Measurements from ENCODE around the gene PDE8A. TPM values are rescaled to one million over a fixed set of nuclear protein-coding genes. Genes with fewer than 3 reads are reported as not detected.

PDE8A gene
- total and polyA plus RNA-seq, 2 donors (not counting 1 experiment from before 2014, with no cell fraction given) = 17.4 to 51.1 TPM

DNA sequence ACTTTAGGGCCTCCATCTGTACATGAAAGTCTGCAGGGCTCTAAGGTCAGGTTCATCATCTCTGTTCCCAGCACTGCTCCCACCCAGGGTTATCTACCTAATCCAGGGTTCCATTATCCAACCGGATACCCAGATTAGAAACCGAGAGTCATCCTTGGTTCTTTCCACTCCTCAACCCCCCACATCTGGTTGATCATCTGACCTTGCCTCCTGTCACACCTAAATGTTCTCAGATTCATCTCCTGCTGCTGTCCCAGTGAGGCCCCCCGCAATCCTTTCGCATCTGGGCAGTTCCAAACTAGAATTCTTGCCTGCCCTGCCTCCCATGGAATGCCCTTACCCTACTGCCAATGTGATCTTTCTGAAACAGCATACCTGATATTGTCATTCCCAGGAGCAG is 136.5 kb downstream of the PDE8A start:
- H3K27me3 Mint-ChIP-seq = no peaks in the 10 kb centered on the region
- TF ChIP-seq, protein P1, sequence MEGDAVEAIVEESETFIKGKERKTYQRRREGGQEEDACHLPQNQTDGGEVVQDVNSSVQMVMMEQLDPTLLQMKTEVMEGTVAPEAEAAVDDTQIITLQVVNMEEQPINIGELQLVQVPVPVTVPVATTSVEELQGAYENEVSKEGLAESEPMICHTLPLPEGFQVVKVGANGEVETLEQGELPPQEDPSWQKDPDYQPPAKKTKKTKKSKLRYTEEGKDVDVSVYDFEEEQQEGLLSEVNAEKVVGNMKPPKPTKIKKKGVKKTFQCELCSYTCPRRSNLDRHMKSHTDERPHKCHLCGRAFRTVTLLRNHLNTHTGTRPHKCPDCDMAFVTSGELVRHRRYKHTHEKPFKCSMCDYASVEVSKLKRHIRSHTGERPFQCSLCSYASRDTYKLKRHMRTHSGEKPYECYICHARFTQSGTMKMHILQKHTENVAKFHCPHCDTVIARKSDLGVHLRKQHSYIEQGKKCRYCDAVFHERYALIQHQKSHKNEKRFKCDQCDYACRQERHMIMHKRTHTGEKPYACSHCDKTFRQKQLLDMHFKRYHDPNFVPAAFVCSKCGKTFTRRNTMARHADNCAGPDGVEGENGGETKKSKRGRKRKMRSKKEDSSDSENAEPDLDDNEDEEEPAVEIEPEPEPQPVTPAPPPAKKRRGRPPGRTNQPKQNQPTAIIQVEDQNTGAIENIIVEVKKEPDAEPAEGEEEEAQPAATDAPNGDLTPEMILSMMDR (IDR thresholded peaks at IDR 0.05) = no peak
- TF ChIP-seq EZH2 (IDR thresholded peaks at IDR 0.05; ENCODE audit: borderline replicate concordance, insufficient read depth, low read depth, low read length, poor library complexity, severe bottlenecking) = no peak
- intact Hi-C loops (cut with micrococcal nuclease) = no loop called here
- no peaks in the 10 kb centered on the region for H3K4me1 Mint-ChIP-seq
- H3K27me3 ChIP-seq (replicated peaks in 1 of 4; ENCODE audit: control extremely low read depth in 1 of 4, control insufficient read depth in 3 of 4, insufficient read depth in 4 of 4, low read length in 3 of 4) = no peaks in the 10 kb centered on the region
- H3K79me2 ChIP-seq (ENCODE audit: control insufficient read depth, insufficient read depth, low read length) = no peaks in the 10 kb centered on the region
- no peaks in the 10 kb centered on the region for H3K4me1 ChIP-seq (ENCODE audit: control insufficient read depth in 2 of 2, insufficient read depth in 2 of 2, low read length in 2 of 2)
- H3K4me3 ChIP-seq (ENCODE audit: control extremely low read depth in 1 of 5, extremely low read depth in 1 of 5, insufficient read depth in 1 of 5, low read depth in 2 of 5, low read length in 4 of 5) = no peak overlapping the region
- WGBS (ENCODE audit: insufficient coverage) = 98% methylated on average over 4 of the region's 4 CpGs
- no peak overlapping the region for H3K4me2 ChIP-seq (replicated peaks; ENCODE audit: low read depth, low read length, poor library complexity, severe bottlenecking)
- H3K27ac Mint-ChIP-seq = no peak overlapping the region
- ChIA-PET CTCF (no interaction called here), POLR2A (no interaction called here)
- peaks cover 10 to 40% of the 10 kb centered on the region in 2 experiments for H3K36me3 ChIP-seq (replicated peaks in 1 of 2; ENCODE audit: control extremely low read depth in 1 of 2, control insufficient read depth in 1 of 2, extremely low read depth in 1 of 2, insufficient read depth in 2 of 2, low read length in 1 of 2)
- DNase-seq = no peak
- H3K9me3 Mint-ChIP-seq (ENCODE audit: insufficient read depth) = no peaks in the 10 kb centered on the region
- no peak overlapping the region for H2AFZ ChIP-seq (ENCODE audit: insufficient read depth, low read depth, low read length, poor library complexity, severe bottlenecking)
- H3K9ac ChIP-seq (ENCODE audit: low read length) = no peak overlapping the region
- no peak overlapping the region for H3K27ac ChIP-seq (ENCODE audit: low read length in 2 of 2)
- H4K20me1 ChIP-seq (ENCODE audit: control insufficient read depth, insufficient read depth, low read length, poor library complexity, severe bottlenecking) = no peaks in the 10 kb centered on the region
- ATAC-seq (ENCODE audit: low read depth) = no peak
- no peak overlapping the region for H3K4me3 Mint-ChIP-seq
- no peaks in the 10 kb centered on the region for H3K9me3 ChIP-seq (ENCODE audit: control extremely low read depth in 1 of 3, control insufficient read depth in 2 of 3, insufficient read depth in 1 of 3, low read length in 2 of 3)

- Mint-ChIP-seq H3K27me3 (no peaks in the 10 kb centered on the region), H3K4me1 (no peaks in the 10 kb centered on the region), H3K27ac (no peak overlapping the region), H3K9me3 (ENCODE audit: insufficient read depth) (no peaks in the 10 kb centered on the region), H3K4me3 (no peak overlapping the region)
- intact Hi-C loops (cut with micrococcal nuclease) = no loop called here
- no peaks in the 10 kb centered on the region for H3K27me3 ChIP-seq (replicated peaks in 1 of 4; ENCODE audit: control extremely low read depth in 1 of 4, control insufficient read depth in 3 of 4, insufficient read depth in 4 of 4, low read length in 3 of 4)
- no peak overlapping the region for H3K4me2 ChIP-seq (replicated peaks; ENCODE audit: low read depth, low read length, poor library complexity, severe bottlenecking)
- H3K79me2 ChIP-seq (ENCODE audit: control insufficient read depth, insufficient read depth, low read length) = no peaks in the 10 kb centered on the region
- POLR2A ChIA-PET = no interaction called here
- ATAC-seq (ENCODE audit: low read depth) (no peak), DNase-seq (no peak)
- WGBS (ENCODE audit: insufficient coverage) = 83% methylated on average over 1 of the region's 2 CpGs
- H3K4me3 ChIP-seq (ENCODE audit: control extremely low read depth in 1 of 5, extremely low read depth in 1 of 5, insufficient read depth in 1 of 5, low read depth in 2 of 5, low read length in 4 of 5) = no peak overlapping the region
- no peak overlapping the region for H2AFZ ChIP-seq (ENCODE audit: insufficient read depth, low read depth, low read length, poor library complexity, severe bottlenecking)
- H3K9ac ChIP-seq (ENCODE audit: low read length) = no peak overlapping the region
- H3K36me3 ChIP-seq (replicated peaks in 1 of 2; ENCODE audit: control extremely low read depth in 1 of 2, control insufficient read depth in 1 of 2, extremely low read depth in 1 of 2, insufficient read depth in 2 of 2, low read length in 1 of 2) = peaks cover 10 to 40% of the 10 kb centered on the region in 2 experiments
- no peaks in the 10 kb centered on the region for H3K4me1 ChIP-seq (ENCODE audit: control insufficient read depth in 2 of 2, insufficient read depth in 2 of 2, low read length in 2 of 2)
- TF ChIP-seq, protein P1 (IDR thresholded peaks at IDR 0.05) = no peak
- TF ChIP-seq EZH2 (IDR thresholded peaks at IDR 0.05; ENCODE audit: borderline replicate concordance, insufficient read depth, low read depth, low read length, poor library complexity, severe bottlenecking) = no peak
- H3K9me3 ChIP-seq (ENCODE audit: control extremely low read depth in 1 of 3, control insufficient read depth in 2 of 3, insufficient read depth in 1 of 3, low read length in 2 of 3) = no peaks in the 10 kb centered on the region
- no peaks in the 10 kb centered on the region for H4K20me1 ChIP-seq (ENCODE audit: control insufficient read depth, insufficient read depth, low read length, poor library complexity, severe bottlenecking)
- CTCF ChIA-PET = no interaction called here
- no peak overlapping the region for H3K27ac ChIP-seq (ENCODE audit: low read length in 2 of 2)
These were observed 136.9 kb downstream of the PDE8A start for GRCh38 chr15:85118581-85118980.

Data from B cell (primary cell).